OCI-LY3 (cell line): ENCODE results near the gene RPAP3.

Source experiments
- H2AFZ ChIP-seq: fragments of 200-600, 300-600 bp; shearing (Covaris generic); 2 replicates; pipeline ENCODE4 v1.6.0; 2014; ENCODE audit warnings: antibody characterized with exemption, low read depth, low read length
- H3K27ac ChIP-seq: fragments of 200-600, 300-600 bp; sonication (generic); 2 replicates; pipeline ENCODE4 v1.5.1; 2014; ENCODE audit warnings: mild to moderate bottlenecking, low read length, moderate library complexity, mixed read lengths
- H3K27me3 ChIP-seq: fragments of 200-600, 300-600 bp; sonication (generic); 2 replicates; pipeline ENCODE4 v1.6.1; 2014; ENCODE audit warnings: low read depth, low read length, mixed read lengths
- H3K36me3 ChIP-seq: fragments of 200-600, 300-600 bp; sonication (generic); replicated peaks from 2 replicates; pipeline ENCODE3; 2014; ENCODE audit warnings: low read depth, low read length, mixed read lengths
- H3K4me1 ChIP-seq: fragments of 300-600, 200-600 bp; sonication (generic); 2 replicates; pipeline ENCODE4 v1.6.1; 2014; ENCODE audit warnings: low read length, mixed read lengths
- H3K4me2 ChIP-seq: fragments of 200-600, 300-600 bp; sonication (generic); 2 replicates; pipeline ENCODE4 v1.6.1; 2014; ENCODE audit warnings: low read length, mixed read lengths
- H3K4me3 ChIP-seq: fragments of 300-600, 200-600 bp; sonication (generic); 2 replicates; pipeline ENCODE4 v1.5.1; 2014; ENCODE audit warnings: antibody characterized with exemption, mild to moderate bottlenecking, low read length, moderate library complexity
- H3K79me2 ChIP-seq: fragments of 300-600, 200-600 bp; shearing (Covaris generic); 2 replicates; pipeline ENCODE4 v1.6.1; 2014; ENCODE audit warnings: mild to moderate bottlenecking, low read length, mixed read lengths
- H3K9ac ChIP-seq: fragments of 300-600, 200-600 bp; shearing (Covaris generic); 2 replicates; pipeline ENCODE4 v1.6.0; 2014; ENCODE audit warnings: mild to moderate bottlenecking, low read length, moderate library complexity
- H3K9me3 ChIP-seq: fragments of 200-600, 300-600 bp; shearing (Covaris generic); 2 replicates; pipeline ENCODE4 v1.6.1; 2014; ENCODE audit warnings: low read length, mixed read lengths; ENCODE audit not compliant: insufficient read depth
- H4K20me1 ChIP-seq: fragments of 200-600, 300-600 bp; sonication (generic); 2 replicates; pipeline ENCODE4 v1.6.1; 2016; ENCODE audit warnings: low read length, mixed read lengths; ENCODE audit not compliant: insufficient read depth
- CTCF ChIP-seq: fragments of 200-600, 300-600 bp; sonication (generic); IDR thresholded peaks from 2 replicates; pipeline ENCODE4 v1.5.1; 2014; ENCODE audit warnings: antibody characterized with exemption, low read length, low read depth
- EZH2phosphoT487 ChIP-seq: fragments of 200-600 bp; shearing (Covaris generic); IDR thresholded peaks from 2 replicates; pipeline ENCODE4 v1.6.1; 2018; ENCODE audit warnings: antibody characterized with exemption, mixed run types, low read depth

The RPAP3 gene

GRCh38 chr12:47711448-47711847 is 5.6 kb upstream of the RPAP3 start:
- Histone ChIP-seq H3K79me2 (peaks cover 31% of the 10 kb centered on the region), H3K9ac (no peak overlapping the region), H3K27ac (no peak overlapping the region), H3K9me3 (no peaks in the 10 kb centered on the region), H3K36me3 (no peaks in the 10 kb centered on the region), H4K20me1 (no peaks in the 10 kb centered on the region), H3K4me2 (no peak overlapping the region), H3K27me3 (no peaks in the 10 kb centered on the region), H3K4me1 (peaks cover 61% of the 10 kb centered on the region), H3K4me3 (no peak overlapping the region), H2AFZ (no peak overlapping the region)
- no peak for TF ChIP-seq CTCF
- no peak for TF ChIP-seq EZH2phosphoT487

- peak overlapping the region; percentile 82 for H3K4me3 ChIP-seq
- TF ChIP-seq EZH2phosphoT487 (no peak), CTCF (no peak)
- H3K79me2 ChIP-seq: peaks cover 42% of the 10 kb centered on the region
- peaks cover under 1% of the 10 kb centered on the region; the same call in 1 of the 2 replicates for H4K20me1 ChIP-seq
- peak overlapping the region; percentile 91 for H3K9ac ChIP-seq
- no peaks in the 10 kb centered on the region for H3K27me3 ChIP-seq
- H3K4me2 ChIP-seq: peak overlapping the region; percentile 98
- no peaks in the 10 kb centered on the region for H3K9me3 ChIP-seq
- H3K36me3 ChIP-seq: no peaks in the 10 kb centered on the region
- peaks cover 57% of the 10 kb centered on the region for H3K4me1 ChIP-seq
- peak overlapping the region; percentile 97 for H3K27ac ChIP-seq
- H2AFZ ChIP-seq: no peak overlapping the region
These were observed 4.4 kb upstream of the RPAP3 start for GRCh38 chr12:47710278-47710677.

DNA sequence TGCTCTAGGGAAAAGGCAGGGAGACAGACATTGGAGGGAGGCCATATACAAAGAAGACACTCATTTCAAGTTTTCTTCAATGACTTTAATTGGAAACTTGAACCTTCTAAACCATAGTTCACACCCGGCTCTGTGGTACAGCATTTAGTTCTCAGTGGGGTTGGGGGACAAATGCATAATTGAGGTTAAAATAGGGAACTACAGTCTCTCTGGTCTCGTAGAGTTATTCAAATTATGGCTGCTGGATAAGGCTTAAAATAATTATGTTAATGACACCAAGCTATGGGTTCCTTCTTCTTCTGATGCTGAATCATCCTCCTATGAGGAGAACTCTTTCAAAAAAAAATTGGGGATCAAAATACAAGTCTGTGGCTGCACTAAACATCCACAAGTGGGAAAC is 3.8 kb upstream of the RPAP3 start:
- H3K4me1 ChIP-seq: peaks cover 55% of the 10 kb centered on the region
- peaks cover 48% of the 10 kb centered on the region for H3K79me2 ChIP-seq
- no peak overlapping the region for H2AFZ ChIP-seq
- no peaks in the 10 kb centered on the region for H3K9me3 ChIP-seq
- H4K20me1 ChIP-seq: peaks cover 6% of the 10 kb centered on the region
- peak overlapping the region; percentile 91 for H3K9ac ChIP-seq
- TF ChIP-seq EZH2phosphoT487 (no peak), CTCF (no peak)
- H3K27ac ChIP-seq: peak overlapping the region; percentile 97
- H3K36me3 ChIP-seq: no peaks in the 10 kb centered on the region
- peak overlapping the region; percentile 82 for H3K4me3 ChIP-seq
- no peaks in the 10 kb centered on the region for H3K27me3 ChIP-seq
- peak overlapping the region; percentile 98 for H3K4me2 ChIP-seq

DNA sequence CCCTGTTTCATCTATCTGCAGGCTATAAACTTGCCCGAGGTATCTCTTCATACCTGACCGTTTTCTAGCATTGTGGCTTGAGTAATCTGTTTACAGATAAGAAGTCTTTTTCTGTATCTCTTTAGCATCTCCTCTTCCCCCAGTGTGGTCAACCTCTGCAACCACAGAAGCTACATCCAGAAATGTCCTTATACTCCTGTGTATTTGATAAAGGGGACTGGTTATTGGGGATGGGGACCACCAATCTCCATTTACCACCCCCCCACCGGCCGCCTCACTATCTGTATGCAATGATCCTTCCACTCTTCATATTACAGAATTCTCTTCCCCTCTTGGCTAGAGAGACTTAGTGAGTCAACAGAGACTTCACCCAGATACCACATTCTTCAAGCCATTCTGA is 3.4 kb upstream of the RPAP3 start:
- Histone ChIP-seq H3K27ac (peak overlapping the region; percentile 97), H2AFZ (no peak overlapping the region), H3K4me3 (peak overlapping the region; percentile 82), H3K27me3 (no peaks in the 10 kb centered on the region), H3K9me3 (no peaks in the 10 kb centered on the region), H3K4me1 (peaks cover 53% of the 10 kb centered on the region), H3K9ac (peak overlapping the region; percentile 91), H4K20me1 (peaks cover 8% of the 10 kb centered on the region), H3K79me2 (peaks cover 53% of the 10 kb centered on the region), H3K36me3 (no peaks in the 10 kb centered on the region), H3K4me2 (peak overlapping the region; percentile 98)
- TF ChIP-seq EZH2phosphoT487 (no peak), CTCF (no peak)
